GM23338 (cell line): Measurements from ENCODE around the gene SCAPER. TPM values are rescaled to one million over a fixed set of nuclear protein-coding genes. Genes with fewer than 3 reads are reported as not detected.

Source experiments
- ATAC-seq: fragments of 200-7000 bp; cut with Tn5 transposase; 3 replicates; pipeline ENCODE4 v1.9.1; 2020
- DNase-seq: peaks from one replicate; pipeline ENCODE4 v3.0.0-alpha.2; 2015; ENCODE audit warnings: low spot score
- H2AFZ ChIP-seq: fragments of 200-600 bp; sonication (generic); 2 replicates; pipeline ENCODE4 v1.8.0; 2016; ENCODE audit warnings: antibody characterized with exemption, mild to moderate bottlenecking, moderate library complexity
- H3F3A ChIP-seq: fragments of 200-600 bp; sonication (generic); replicated peaks from 2 replicates; pipeline ENCODE4 v1.8.0; 2017; ENCODE audit warnings: antibody characterized with exemption, mixed run types, low read depth
- H3K27ac ChIP-seq: fragments of 200-600 bp; sonication (generic); 2 replicates; pipeline ENCODE4 v1.6.1; 2016; ENCODE audit warnings: low read depth
- H3K27me3 ChIP-seq: fragments of 200-600 bp; sonication (generic); 2 replicates; pipeline ENCODE4 v1.8.0; 2016; ENCODE audit warnings: mild to moderate bottlenecking, mixed run types, moderate library complexity; ENCODE audit not compliant: insufficient read depth
- H3K36me3 ChIP-seq: fragments of 200-600 bp; sonication (generic); 2 replicates; pipeline ENCODE4 v1.8.0; 2016; ENCODE audit warnings: mild to moderate bottlenecking; ENCODE audit not compliant: insufficient read depth
- H3K4me1 ChIP-seq: fragments of 200-600 bp; sonication (generic); 2 replicates; pipeline ENCODE4 v1.8.0; 2016; ENCODE audit warnings: mild to moderate bottlenecking, moderate library complexity; ENCODE audit not compliant: insufficient read depth
- H3K4me2 ChIP-seq: fragments of 200-600 bp; sonication (generic); 2 replicates; pipeline ENCODE4 v1.7.1; 2017; ENCODE audit warnings: mixed run types
- H3K4me3 ChIP-seq: fragments of 200-600 bp; sonication (generic); 2 replicates; pipeline ENCODE4 v1.6.1; 2016; ENCODE audit warnings: mixed run types
- H3K79me2 ChIP-seq: fragments of 200-600 bp; sonication (generic); replicated peaks from 2 replicates; pipeline ENCODE4 v1.8.0; 2017; ENCODE audit warnings: mild to moderate bottlenecking; ENCODE audit not compliant: insufficient read depth
- H3K9me2 ChIP-seq: fragments of 200-600 bp; sonication (generic); 2 replicates; pipeline ENCODE4 v1.8.0; 2017; ENCODE audit not compliant: insufficient read depth
- H4K20me1 ChIP-seq: fragments of 200-600 bp; sonication (generic); replicated peaks from 2 replicates; pipeline ENCODE4 v1.8.0; 2017; ENCODE audit warnings: mild to moderate bottlenecking; ENCODE audit not compliant: insufficient read depth
- H3K27ac Mint-ChIP-seq: 2 replicates; pipeline ENCODE4 v1.8.0; 2020; ENCODE audit warnings: inconsistent platforms, mild to moderate bottlenecking, moderate library complexity, mixed read lengths
- H3K27me3 Mint-ChIP-seq: 3 replicates; pipeline ENCODE4 v1.8.0; 2022; ENCODE audit warnings: low read depth, mild to moderate bottlenecking, moderate library complexity, mixed read lengths, inconsistent platforms; ENCODE audit not compliant: insufficient read depth, poor library complexity
- H3K36me3 Mint-ChIP-seq: 3 replicates; pipeline ENCODE4 v1.8.0; 2021; ENCODE audit warnings: low read depth, mild to moderate bottlenecking, inconsistent platforms, moderate library complexity, mixed read lengths
- H3K4me1 Mint-ChIP-seq: 3 replicates; pipeline ENCODE4 v1.8.0; 2020; ENCODE audit warnings: mild to moderate bottlenecking, inconsistent platforms, mixed read lengths
- H3K4me3 Mint-ChIP-seq: 3 replicates; pipeline ENCODE4 v1.8.0; 2021; ENCODE audit warnings: moderate library complexity, mild to moderate bottlenecking, inconsistent platforms, mixed read lengths
- H3K9me3 Mint-ChIP-seq: 3 replicates; pipeline ENCODE4 v1.8.0; 2020; ENCODE audit warnings: moderate library complexity, mild to moderate bottlenecking, inconsistent platforms, mixed read lengths
- CREB1 ChIP-seq: fragments of 250-450 bp; sonication (Bioruptor Pico); IDR thresholded peaks from 2 replicates; pipeline ENCODE4 v1.5.0; 2020; ENCODE audit warnings: low read depth, mild to moderate bottlenecking, moderate library complexity
- CTCF ChIP-seq, 2 experiments: fragments of 200-600 bp in 1 of 2; sonication (generic) in 1 of 2; conservative IDR thresholded peaks; 2 replicates each; pipeline versions ENCODE4 v1.5.1 to v1.6.1; 2016 to 2017; ENCODE audit warnings: antibody characterized with exemption in 2 of 2, low read depth in 2 of 2, mild to moderate bottlenecking in 2 of 2, moderate library complexity in 1 of 2
- ETS1 ChIP-seq: IDR thresholded peaks from 2 replicates; pipeline ENCODE4 v1.6.1; 2016; ENCODE audit warnings: antibody characterized with exemption
- EZH2 ChIP-seq: fragments of 200-600 bp; sonication (generic); IDR thresholded peaks from one replicate; pipeline ENCODE4 v1.8.0; 2017; ENCODE audit warnings: antibody characterized with exemption, mild to moderate bottlenecking, low read depth; ENCODE audit not compliant: unreplicated experiment
- EZH2phosphoT487 ChIP-seq: fragments of 200-600 bp; sonication (generic); IDR thresholded peaks from one replicate; pipeline ENCODE4 v1.8.1; 2018; ENCODE audit warnings: antibody characterized with exemption; ENCODE audit not compliant: unreplicated experiment
- JUNB ChIP-seq: IDR thresholded peaks from one replicate; pipeline ENCODE4 v1.6.1; 2016; ENCODE audit warnings: antibody characterized with exemption; ENCODE audit not compliant: unreplicated experiment
- NANOG ChIP-seq: IDR thresholded peaks from 2 replicates; pipeline ENCODE4 v1.6.1; 2016; ENCODE audit warnings: antibody characterized with exemption, borderline replicate concordance
- POLR2AphosphoS5 ChIP-seq: IDR thresholded peaks from 2 replicates; pipeline ENCODE4 v1.6.1; 2016; ENCODE audit warnings: antibody characterized with exemption, low read depth
- REST ChIP-seq: IDR thresholded peaks from one replicate; pipeline ENCODE4 v1.6.1; 2018; ENCODE audit warnings: antibody characterized with exemption; ENCODE audit not compliant: unreplicated experiment
- STAT1 ChIP-seq: IDR thresholded peaks from one replicate; pipeline ENCODE4 v1.6.1; 2016; ENCODE audit warnings: antibody characterized with exemption; ENCODE audit not compliant: unreplicated experiment
- ZNF114 ChIP-seq: fragments of 250-450 bp; sonication (Bioruptor Pico); IDR thresholded peaks from 2 replicates; pipeline ENCODE4 v1.5.0; 2020; ENCODE audit warnings: mild to moderate bottlenecking, moderate library complexity
- ZNF331 ChIP-seq: fragments of 250-450 bp; sonication (Bioruptor Pico); IDR thresholded peaks from 2 replicates; pipeline ENCODE4 v1.5.0; 2020; ENCODE audit warnings: low read depth, mild to moderate bottlenecking, moderate library complexity
- polyA plus RNA-seq: library from polyadenylated mRNA; unstranded; fragments of >200 nt; fragmentation: Nextera tagmentation; extraction: Ambion mirVana; gene quantifications from 2 replicates; pipeline ENCODE4 v1.2.1, GENCODE V29; 2016
- total RNA-seq: library from RNA; depleted of rRNA; stranded (reverse); fragments of >200 nt; shearing (Covaris generic); gene quantifications from 2 replicates; pipeline ENCODE4 v1.2.3, GENCODE V29; 2014

Gene SCAPER
- total and polyA plus RNA-seq, 2 experiments from 2014 or later: 9.1 to 17.6 TPM

GRCh38 chr15:76393614-76394013 lies 511.5 kb downstream of the SCAPER start (continued):
- no peak for TF ChIP-seq REST
- TF ChIP-seq ZNF331 (CRISPR knock-in tag): no peak
- no peak for TF ChIP-seq ZNF114 (CRISPR knock-in tag)
- TF ChIP-seq STAT1: no peak
- no peak for TF ChIP-seq CREB1 (CRISPR knock-in tag)
- TF ChIP-seq ETS1: no peak
- TF ChIP-seq JUNB: no peak

- Mint-ChIP-seq H3K4me3 (no peak overlapping the region), H3K27me3 (peaks cover 7% of the 10 kb centered on the region), H3K4me1 (no peaks in the 10 kb centered on the region), H3K9me3 (no peaks in the 10 kb centered on the region), H3K27ac (no peak overlapping the region), H3K36me3 (no peaks in the 10 kb centered on the region)
- DNase-seq (no peak), ATAC-seq (no peak)
- H3K36me3 ChIP-seq: no peaks in the 10 kb centered on the region
- no peak overlapping the region for H3K4me3 ChIP-seq
- H3K79me2 ChIP-seq: no peaks in the 10 kb centered on the region
- H3K4me2 ChIP-seq: no peak overlapping the region
- H3K9me2 ChIP-seq: no peaks in the 10 kb centered on the region
- H3F3A ChIP-seq: no peaks in the 10 kb centered on the region
- no peaks in the 10 kb centered on the region for H3K27me3 ChIP-seq
- no peak overlapping the region for H3K27ac ChIP-seq
- no peak overlapping the region for H2AFZ ChIP-seq
- no peaks in the 10 kb centered on the region for H4K20me1 ChIP-seq
- no peaks in the 10 kb centered on the region for H3K4me1 ChIP-seq
- TF ChIP-seq EZH2phosphoT487 (no peak), REST (no peak), CREB1 (CRISPR knock-in tag) (no peak), NANOG (no peak), ZNF114 (CRISPR knock-in tag) (no peak), POLR2AphosphoS5 (no peak), ETS1 (no peak), EZH2 (no peak), JUNB (no peak), ZNF331 (CRISPR knock-in tag) (no peak), STAT1 (no peak), CTCF (conservative IDR thresholded peaks at IDR 0.05; ENCODE audit: low read depth in 2 of 2) (no peak)
Observed at GRCh38 chr15:76391847-76392246, 513.3 kb downstream of the SCAPER start.
